Fibroblast of pulmonary artery (primary cell): ENCODE data around the gene MAST3.

Experiments
- DNase-seq: peaks from one replicate; pipeline ENCODE4 v3.0.0-alpha.2; 2010; ENCODE audit warnings: low read depth
- H3K4me3 ChIP-seq: replicated peaks from 2 replicates; pipeline ENCODE4 v1.5.1; 2011; ENCODE audit warnings: low read depth, mild to moderate bottlenecking, control low read depth, low read length, moderate library complexity
- TF ChIP-seq, protein P1 (sequence below): IDR thresholded peaks from 2 replicates; pipeline ENCODE4 v1.5.1; 2011; ENCODE audit warnings: mild to moderate bottlenecking, control low read depth, low read length, inconsistent platforms; ENCODE audit errors: missing control alignments

MAST3 gene

DNA sequence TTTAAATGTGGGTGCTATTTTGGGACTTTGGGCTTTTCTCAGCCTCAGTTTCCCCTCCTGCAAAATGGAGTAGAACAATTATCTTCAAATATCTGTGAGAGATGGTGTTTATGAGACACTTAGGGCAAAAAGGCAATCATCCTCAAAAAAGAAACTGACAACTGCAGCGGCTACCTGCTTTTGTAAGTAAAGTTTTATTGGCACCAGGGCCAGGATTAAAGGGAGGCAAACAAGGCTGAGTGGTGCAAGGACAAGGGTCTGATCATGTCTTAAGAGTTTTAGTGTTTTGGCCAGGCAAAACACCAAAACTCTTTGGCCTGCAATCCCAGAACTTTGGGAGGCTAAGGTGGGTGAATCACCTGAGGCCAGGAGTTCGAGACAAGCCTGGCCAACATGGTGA is 1.3 kb upstream of the MAST3 start:
- H3K4me3 ChIP-seq = no peak overlapping the region
- TF ChIP-seq, protein P1, sequence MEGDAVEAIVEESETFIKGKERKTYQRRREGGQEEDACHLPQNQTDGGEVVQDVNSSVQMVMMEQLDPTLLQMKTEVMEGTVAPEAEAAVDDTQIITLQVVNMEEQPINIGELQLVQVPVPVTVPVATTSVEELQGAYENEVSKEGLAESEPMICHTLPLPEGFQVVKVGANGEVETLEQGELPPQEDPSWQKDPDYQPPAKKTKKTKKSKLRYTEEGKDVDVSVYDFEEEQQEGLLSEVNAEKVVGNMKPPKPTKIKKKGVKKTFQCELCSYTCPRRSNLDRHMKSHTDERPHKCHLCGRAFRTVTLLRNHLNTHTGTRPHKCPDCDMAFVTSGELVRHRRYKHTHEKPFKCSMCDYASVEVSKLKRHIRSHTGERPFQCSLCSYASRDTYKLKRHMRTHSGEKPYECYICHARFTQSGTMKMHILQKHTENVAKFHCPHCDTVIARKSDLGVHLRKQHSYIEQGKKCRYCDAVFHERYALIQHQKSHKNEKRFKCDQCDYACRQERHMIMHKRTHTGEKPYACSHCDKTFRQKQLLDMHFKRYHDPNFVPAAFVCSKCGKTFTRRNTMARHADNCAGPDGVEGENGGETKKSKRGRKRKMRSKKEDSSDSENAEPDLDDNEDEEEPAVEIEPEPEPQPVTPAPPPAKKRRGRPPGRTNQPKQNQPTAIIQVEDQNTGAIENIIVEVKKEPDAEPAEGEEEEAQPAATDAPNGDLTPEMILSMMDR = no peak
- no peak for DNase-seq

DNA sequence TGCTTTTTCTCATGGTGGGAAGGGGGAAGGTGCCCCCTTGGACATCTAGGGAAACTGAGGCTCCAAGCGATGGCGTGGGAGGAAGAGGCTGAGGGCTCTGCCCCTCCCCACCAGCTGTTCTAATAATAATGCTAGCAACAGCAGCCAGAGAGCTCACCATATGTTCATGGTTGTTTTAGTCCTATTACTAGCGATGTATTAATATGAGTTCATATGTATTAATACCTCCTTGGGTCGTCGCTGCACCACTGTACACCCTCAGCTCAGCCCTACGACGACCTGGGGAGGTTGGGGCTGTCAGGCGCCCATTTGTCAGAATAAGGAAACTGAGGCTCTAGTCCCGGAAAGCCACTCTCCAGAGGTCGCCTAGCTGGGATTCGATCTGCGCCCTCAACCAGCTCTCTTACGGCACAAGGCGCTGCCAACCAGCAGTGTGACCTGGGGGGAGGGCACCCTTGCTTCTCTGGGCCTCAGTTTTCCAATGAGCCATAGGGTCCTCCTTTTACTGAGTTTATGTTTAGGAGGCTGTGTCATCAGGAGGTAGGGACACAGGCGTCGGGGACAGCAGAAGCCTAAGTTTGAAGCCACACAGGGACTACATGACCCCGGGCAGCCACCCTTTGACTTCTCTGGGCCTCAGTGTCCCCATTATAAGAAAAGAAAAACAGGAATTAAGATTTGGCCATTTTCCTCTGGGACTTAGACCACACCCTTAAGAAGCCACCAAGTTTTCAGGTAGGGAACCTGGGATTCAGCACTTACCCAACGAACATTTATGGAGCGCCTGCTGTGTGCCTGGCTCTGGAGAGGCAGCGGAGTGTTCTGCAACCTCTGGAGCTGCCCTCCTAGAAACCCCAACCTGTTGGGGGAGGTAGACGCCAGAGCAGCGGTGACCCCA is 664 bp downstream of the MAST3 start:
- H3K4me3 ChIP-seq = peak overlapping the region; percentile 62
- TF ChIP-seq, protein P1 = no peak
- no peak for DNase-seq

DNA sequence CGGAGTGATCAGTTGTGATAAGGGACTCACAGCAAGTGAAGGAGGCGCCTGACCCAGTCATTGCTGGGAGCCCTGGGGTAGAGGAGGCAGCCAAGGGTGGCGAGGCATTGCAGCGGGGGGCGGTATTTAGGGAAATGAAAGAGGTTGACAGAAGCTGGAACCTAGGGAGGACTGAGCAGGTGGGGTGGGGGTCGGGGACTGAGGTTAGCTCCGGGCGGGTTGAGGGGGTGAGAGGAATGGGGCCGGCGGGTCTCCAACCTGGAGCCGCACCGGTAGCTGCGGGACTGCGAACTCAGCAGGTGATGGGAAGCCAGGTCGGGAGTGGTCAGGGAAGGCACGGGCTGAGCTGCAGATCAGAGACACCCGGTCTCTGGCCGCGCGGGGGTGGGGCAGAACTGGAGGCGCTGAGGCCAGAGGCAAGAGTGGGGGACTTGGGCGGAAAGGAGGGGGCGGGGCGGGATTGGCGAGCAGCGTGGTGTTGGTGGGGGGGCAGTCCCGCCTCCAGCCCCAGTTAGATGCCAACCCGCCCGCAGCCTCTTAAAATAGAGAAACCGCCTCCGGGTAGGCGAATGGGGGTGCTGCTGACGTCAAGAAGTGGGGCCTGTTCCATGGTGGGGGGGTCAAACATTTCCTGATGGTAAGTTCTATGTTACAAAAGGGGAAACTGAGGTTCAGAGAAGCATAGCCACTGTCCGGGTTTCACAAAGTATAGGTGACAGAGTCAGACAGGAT is 1.5 kb downstream of the MAST3 start:
- H3K4me3 ChIP-seq = no peak overlapping the region
- DNase-seq = no peak
- TF ChIP-seq, protein P1 = no peak

DNA sequence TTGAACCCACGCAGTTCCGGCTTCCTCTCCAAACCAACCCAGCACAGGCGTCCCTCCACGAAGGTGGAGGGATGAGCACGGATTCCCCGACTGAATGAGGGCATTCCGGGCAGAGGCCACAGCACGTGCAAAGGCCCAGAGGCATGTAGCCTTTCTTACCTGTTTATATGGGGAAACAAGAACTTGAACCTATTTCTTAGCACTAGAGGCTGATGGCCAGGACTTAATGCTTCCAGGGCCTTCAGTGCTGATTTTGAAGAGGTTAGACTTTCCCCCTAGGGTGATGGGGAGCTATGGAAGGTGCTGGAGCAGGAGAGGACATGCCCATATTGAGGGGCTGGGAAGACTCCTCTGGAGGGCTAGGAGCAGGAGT is 2.0 kb downstream of the MAST3 start:
- no peak overlapping the region for H3K4me3 ChIP-seq
- DNase-seq = no peak
- TF ChIP-seq, protein P1 = no peak

DNA sequence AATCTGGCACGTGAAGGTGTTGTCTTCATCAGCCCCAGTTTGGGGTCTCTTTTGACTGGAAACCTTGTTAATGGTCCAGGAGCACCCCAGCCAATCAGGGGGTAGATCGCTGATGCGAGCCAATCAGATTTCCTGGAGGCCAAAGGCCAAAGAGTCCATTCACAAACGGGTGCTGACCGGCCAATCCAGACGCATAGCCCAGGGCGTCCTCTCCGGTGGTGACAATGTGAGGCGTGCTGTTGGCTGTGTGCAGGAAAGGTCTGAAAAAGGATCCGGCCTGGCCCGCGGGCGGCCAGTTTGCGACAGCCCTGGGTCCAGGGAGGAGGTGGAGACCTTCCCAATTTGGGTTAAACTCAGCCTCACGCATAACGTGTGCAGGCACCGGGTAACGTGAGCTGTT is 3.1 kb downstream of the MAST3 start:
- DNase-seq = no peak
- no peak overlapping the region for H3K4me3 ChIP-seq
- TF ChIP-seq, protein P1 = no peak

DNA sequence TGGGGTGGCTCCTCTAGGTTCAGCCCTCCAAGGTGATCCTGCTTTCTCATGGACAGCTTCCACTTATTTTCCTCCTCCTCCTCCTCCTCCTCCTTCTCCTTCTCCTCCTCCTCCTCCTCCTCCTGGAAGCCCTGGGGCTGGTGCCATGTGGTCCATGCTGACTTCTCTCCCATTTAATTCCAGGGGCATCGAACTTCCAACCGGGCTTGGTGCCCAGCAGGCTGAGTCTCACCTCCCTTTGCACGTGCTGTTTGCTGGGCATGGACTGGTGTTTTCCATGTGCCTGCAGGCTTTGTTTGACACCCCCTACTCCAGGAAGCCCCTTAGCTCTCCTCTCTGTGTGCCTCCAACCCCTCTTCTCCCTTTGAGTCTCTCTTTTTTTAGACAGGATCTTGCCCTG is 3.7 kb downstream of the MAST3 start:
- TF ChIP-seq, protein P1 = no peak
- no peak for DNase-seq
- no peak overlapping the region for H3K4me3 ChIP-seq
